Neural progenitor cell (in vitro differentiated cells): ENCODE results near the gene WDHD1. TPM values are rescaled to one million over a fixed set of nuclear protein-coding genes. Genes with fewer than 3 reads are reported as not detected.

ENCODE experiments used
- DNase-seq: peaks from one replicate; pipeline ENCODE4 v3.0.0-alpha.2; 2016; ENCODE audit warnings: low spot score
- H2AFZ ChIP-seq: fragments of 200-600 bp; sonication (generic); replicated peaks from 2 replicates; pipeline ENCODE4 v1.6.1; 2016; ENCODE audit warnings: antibody characterized with exemption
- H3F3A ChIP-seq: fragments of 200-600 bp; sonication (generic); 2 replicates; pipeline ENCODE4 v1.6.1; 2016; ENCODE audit warnings: antibody characterized with exemption, low read depth
- H3K27ac ChIP-seq: fragments of 200-600 bp; sonication (generic); 2 replicates; pipeline ENCODE4 v1.5.1; 2016; ENCODE audit warnings: mild to moderate bottlenecking
- H3K27me3 ChIP-seq: fragments of 200-600 bp; sonication (generic); 2 replicates; pipeline ENCODE4 v1.6.1; 2016; ENCODE audit warnings: mild to moderate bottlenecking, moderate library complexity
- H3K36me3 ChIP-seq: fragments of 200-600 bp; sonication (generic); 2 replicates; pipeline ENCODE4 v1.5.1; 2016
- H3K4me1 ChIP-seq: fragments of 200-600 bp; sonication (generic); 2 replicates; pipeline ENCODE4 v1.6.1; 2016; ENCODE audit warnings: mixed run types
- H3K4me2 ChIP-seq: fragments of 200-600 bp; sonication (generic); 2 replicates; pipeline ENCODE4 v1.6.1; 2016
- H3K4me3 ChIP-seq: fragments of 200-600 bp; sonication (generic); 2 replicates; pipeline ENCODE4 v1.5.1; 2016
- H3K79me2 ChIP-seq: fragments of 200-600 bp; sonication (generic); 2 replicates; pipeline ENCODE4 v1.6.1; 2016; ENCODE audit warnings: low read depth
- H3K9ac ChIP-seq: fragments of 200-600 bp; sonication (generic); 2 replicates; pipeline ENCODE4 v1.6.1; 2016
- H3K9me3 ChIP-seq: fragments of 200-600 bp; sonication (generic); 2 replicates; pipeline ENCODE4 v1.5.1; 2016; ENCODE audit warnings: low read depth
- H4K20me1 ChIP-seq: fragments of 200-600 bp; sonication (generic); 2 replicates; pipeline ENCODE4 v1.6.1; 2016; ENCODE audit warnings: low read depth
- H3K27ac Mint-ChIP-seq: 3 replicates; pipeline ENCODE4 v1.8.0; 2021; ENCODE audit warnings: mixed read lengths
- H3K27me3 Mint-ChIP-seq: 2 replicates; pipeline ENCODE4 v1.8.0; 2022; ENCODE audit warnings: low read depth, mild to moderate bottlenecking, inconsistent platforms, moderate library complexity, mixed read lengths; ENCODE audit not compliant: insufficient read depth
- H3K36me3 Mint-ChIP-seq: 3 replicates; pipeline ENCODE4 v1.8.0; 2021; ENCODE audit warnings: mixed read lengths
- H3K4me1 Mint-ChIP-seq: 3 replicates; pipeline ENCODE4 v1.8.0; 2021; ENCODE audit warnings: mixed read lengths
- H3K4me3 Mint-ChIP-seq: 3 replicates; pipeline ENCODE4 v1.8.0; 2021; ENCODE audit warnings: mild to moderate bottlenecking, moderate library complexity, mixed read lengths
- H3K9me3 Mint-ChIP-seq: 3 replicates; pipeline ENCODE4 v1.8.0; 2020; ENCODE audit warnings: mixed read lengths
- EZH2 ChIP-seq: fragments of 200-600 bp; sonication (generic); IDR thresholded peaks from 2 replicates; pipeline ENCODE4 v1.6.1; 2017; ENCODE audit warnings: antibody characterized with exemption, mild to moderate bottlenecking, moderate library complexity
- EZH2phosphoT487 ChIP-seq: fragments of 200-600 bp; sonication (generic); IDR thresholded peaks from 2 replicates; pipeline ENCODE4 v1.6.1; 2017; ENCODE audit warnings: antibody characterized with exemption
- total RNA-seq: library from RNA; depleted of rRNA; stranded (reverse); fragments of >200 nt; gene quantifications from 2 replicates; pipeline ENCODE4 v1.2.3, GENCODE V29; 2015; ENCODE audit warnings: low replicate concordance
- TF ChIP-seq, protein P1 (sequence below): fragments of 200-600 bp; sonication (generic); IDR thresholded peaks from 2 replicates; pipeline ENCODE4 v1.5.1; 2017; ENCODE audit warnings: antibody characterized with exemption, mild to moderate bottlenecking

WDHD1 gene
- total RNA-seq, 1 donor from 2014 or later: 82.0 TPM

GRCh38 chr14:54922598-54922997 is 104.3 kb downstream of the WDHD1 start:
- Mint-ChIP-seq H3K4me3 (no peak overlapping the region), H3K27me3 (no peaks in the 10 kb centered on the region)

DNA sequence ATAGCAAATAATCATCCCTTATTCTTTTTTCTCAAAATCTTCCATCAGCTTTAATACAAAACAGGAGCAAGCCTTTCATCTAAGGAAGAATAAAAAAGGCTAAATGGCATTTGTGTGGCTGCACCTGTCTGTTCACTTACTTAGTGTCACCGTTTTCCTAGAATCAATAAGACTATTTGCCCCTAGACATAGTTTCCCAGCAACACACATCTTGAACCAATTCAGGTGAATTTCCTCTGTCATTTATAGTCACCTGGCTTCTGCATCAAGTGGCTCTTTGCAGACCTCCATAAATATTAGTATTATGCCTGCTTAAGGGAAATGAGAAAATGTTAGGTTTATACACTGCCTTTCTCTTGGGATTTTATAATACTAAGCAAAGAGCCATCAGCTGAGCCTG is 106.8 kb downstream of the WDHD1 start:
- H3K4me1 ChIP-seq: no peaks in the 10 kb centered on the region
- no peaks in the 10 kb centered on the region for H3K79me2 ChIP-seq
- no peaks in the 10 kb centered on the region for H3F3A ChIP-seq
- no peaks in the 10 kb centered on the region for H3K36me3 ChIP-seq
- H3K27me3 ChIP-seq: no peaks in the 10 kb centered on the region
- no peak overlapping the region for H3K4me3 Mint-ChIP-seq
- no peaks in the 10 kb centered on the region for H3K36me3 Mint-ChIP-seq
- no peak overlapping the region for H3K4me3 ChIP-seq
- no peaks in the 10 kb centered on the region for H3K4me1 Mint-ChIP-seq
- TF ChIP-seq, protein P1, sequence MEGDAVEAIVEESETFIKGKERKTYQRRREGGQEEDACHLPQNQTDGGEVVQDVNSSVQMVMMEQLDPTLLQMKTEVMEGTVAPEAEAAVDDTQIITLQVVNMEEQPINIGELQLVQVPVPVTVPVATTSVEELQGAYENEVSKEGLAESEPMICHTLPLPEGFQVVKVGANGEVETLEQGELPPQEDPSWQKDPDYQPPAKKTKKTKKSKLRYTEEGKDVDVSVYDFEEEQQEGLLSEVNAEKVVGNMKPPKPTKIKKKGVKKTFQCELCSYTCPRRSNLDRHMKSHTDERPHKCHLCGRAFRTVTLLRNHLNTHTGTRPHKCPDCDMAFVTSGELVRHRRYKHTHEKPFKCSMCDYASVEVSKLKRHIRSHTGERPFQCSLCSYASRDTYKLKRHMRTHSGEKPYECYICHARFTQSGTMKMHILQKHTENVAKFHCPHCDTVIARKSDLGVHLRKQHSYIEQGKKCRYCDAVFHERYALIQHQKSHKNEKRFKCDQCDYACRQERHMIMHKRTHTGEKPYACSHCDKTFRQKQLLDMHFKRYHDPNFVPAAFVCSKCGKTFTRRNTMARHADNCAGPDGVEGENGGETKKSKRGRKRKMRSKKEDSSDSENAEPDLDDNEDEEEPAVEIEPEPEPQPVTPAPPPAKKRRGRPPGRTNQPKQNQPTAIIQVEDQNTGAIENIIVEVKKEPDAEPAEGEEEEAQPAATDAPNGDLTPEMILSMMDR: no peak
- TF ChIP-seq EZH2phosphoT487: no peak
- TF ChIP-seq EZH2: no peak
- H3K4me2 ChIP-seq: no peak overlapping the region
- no peaks in the 10 kb centered on the region for H3K27me3 Mint-ChIP-seq
- no peak overlapping the region for H3K27ac Mint-ChIP-seq
- no peak for DNase-seq
- no peaks in the 10 kb centered on the region for H3K9me3 Mint-ChIP-seq
- no peaks in the 10 kb centered on the region for H3K9me3 ChIP-seq
- no peak overlapping the region for H3K9ac ChIP-seq
- H3K27ac ChIP-seq: no peak overlapping the region
- H4K20me1 ChIP-seq: no peaks in the 10 kb centered on the region
- H2AFZ ChIP-seq: no peak overlapping the region

More at GRCh38 chr14:54922598-54922997, 104.3 kb downstream of the WDHD1 start:
- DNase-seq: no peak
- no peaks in the 10 kb centered on the region for H3K27me3 ChIP-seq
- H3K79me2 ChIP-seq: no peaks in the 10 kb centered on the region
- no peaks in the 10 kb centered on the region for H3K4me1 ChIP-seq
- H3K9me3 ChIP-seq: no peaks in the 10 kb centered on the region
- H4K20me1 ChIP-seq: no peaks in the 10 kb centered on the region
- no peak overlapping the region for H2AFZ ChIP-seq
- Mint-ChIP-seq H3K4me1 (no peaks in the 10 kb centered on the region), H3K36me3 (no peaks in the 10 kb centered on the region), H3K27ac (no peak overlapping the region), H3K9me3 (no peaks in the 10 kb centered on the region)
- no peaks in the 10 kb centered on the region for H3K36me3 ChIP-seq
- no peak overlapping the region for H3K4me2 ChIP-seq
- TF ChIP-seq, protein P1: no peak
- TF ChIP-seq EZH2 (no peak), EZH2phosphoT487 (no peak)
- no peak overlapping the region for H3K27ac ChIP-seq
- H3K9ac ChIP-seq: no peak overlapping the region
- H3K4me3 ChIP-seq: no peak overlapping the region
- H3F3A ChIP-seq: no peaks in the 10 kb centered on the region

DNA sequence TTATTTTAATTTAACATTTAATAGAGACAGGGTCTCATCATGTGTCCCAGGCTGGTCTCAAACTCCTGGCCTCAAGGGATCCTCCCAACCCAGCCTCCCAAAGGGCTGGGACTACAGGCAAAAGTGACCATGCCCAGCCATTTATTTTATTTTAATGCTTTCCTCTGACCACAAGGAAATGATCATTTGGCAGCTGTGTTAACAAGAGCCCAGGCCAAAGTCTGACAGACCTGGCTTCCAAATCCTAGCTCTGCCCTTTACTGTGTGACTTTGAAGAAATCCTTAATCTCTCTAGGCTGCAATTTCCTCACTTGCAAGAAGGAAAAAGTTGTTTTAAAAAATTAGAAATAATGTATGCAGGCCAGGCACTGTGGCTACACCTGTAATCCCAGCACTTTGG is 107.6 kb downstream of the WDHD1 start:
- no peak overlapping the region for H3K27ac Mint-ChIP-seq

More for the DNA sequence above, 107.6 kb downstream of the WDHD1 start:
- Histone ChIP-seq H3K9me3 (no peaks in the 10 kb centered on the region), H3K9ac (no peak overlapping the region), H4K20me1 (no peaks in the 10 kb centered on the region), H3K27ac (no peak overlapping the region), H3K27me3 (no peaks in the 10 kb centered on the region), H3K4me3 (no peak overlapping the region), H3K4me2 (no peak overlapping the region), H3K79me2 (no peaks in the 10 kb centered on the region), H2AFZ (no peak overlapping the region), H3K4me1 (no peaks in the 10 kb centered on the region), H3F3A (no peaks in the 10 kb centered on the region), H3K36me3 (no peaks in the 10 kb centered on the region)
- Mint-ChIP-seq H3K9me3 (no peaks in the 10 kb centered on the region), H3K27me3 (peaks cover 3% of the 10 kb centered on the region), H3K36me3 (no peaks in the 10 kb centered on the region), H3K4me1 (no peaks in the 10 kb centered on the region), H3K4me3 (no peak overlapping the region)
- TF ChIP-seq EZH2phosphoT487 (no peak), EZH2 (no peak)
- TF ChIP-seq, protein P1: no peak
- DNase-seq: no peak
